ENCODE data around the gene ALPL. TPM values are rescaled to one million over a fixed set of nuclear protein-coding genes. Genes with fewer than 3 reads are reported as not detected.
A peak's percentile ranks its signal among the peaks of the same experiment; 100 is the strongest.

The ALPL gene
- polyA plus RNA-seq, 3 donors: not detected

GRCh38 chr1:21621761-21622436, 112.7 kb downstream of the ALPL start:
- WGBS (ENCODE audit: insufficient coverage): 33% methylated on average over 32 of the region's 39 CpGs

More at GRCh38 chr1:21621761-21622436, 112.7 kb downstream of the ALPL start:
- H3K4me3 ChIP-seq (replicated peaks in 1 of 3; ENCODE audit: low read depth in 2 of 3, low read length in 3 of 3): no peak overlapping the region
- peaks cover 5 to 32% of the 10 kb centered on the region in 2 donors for H3K27me3 ChIP-seq (ENCODE audit: control insufficient read depth in 2 of 2, insufficient read depth in 2 of 2, low read length in 2 of 2)
- TF ChIP-seq CTCF (IDR thresholded peaks at IDR 0.05): no peak
- Mint-ChIP-seq H3K9me3 (peaks cover 0 to 5% (median 0%) of the 10 kb centered on the region in 7 donors), H3K27ac (no peak overlapping the region), H3K4me1 (peaks cover 4% of the 10 kb centered on the region), H3K27me3 (ENCODE audit: low read depth in 3 of 3) (peaks cover 27 to 57% (median 38%) of the 10 kb centered on the region in 3 donors), H3K36me3 (peaks cover 0 to 2% of the 10 kb centered on the region in 2 donors), H3K4me3 (peak overlapping the region in 1 of 2 donors; percentile 72)
- no peak overlapping the region for H3K27ac ChIP-seq (ENCODE audit: low read depth in 1 of 2, low read length in 2 of 2)
- H3K4me2 ChIP-seq (replicated peaks; ENCODE audit: extremely low read depth, low read length, poor library complexity, severe bottlenecking): no peak overlapping the region
- DNase-seq: no peak
- no peaks in the 10 kb centered on the region for H4K20me1 ChIP-seq (ENCODE audit: insufficient read depth, low read length)
- no peak overlapping the region for H3K9ac ChIP-seq (ENCODE audit: insufficient read depth, low read length, poor library complexity, severe bottlenecking)
- H3K4me1 ChIP-seq (ENCODE audit: control insufficient read depth in 1 of 2, insufficient read depth in 2 of 2, low read length in 2 of 2): no peaks in the 10 kb centered on the region
- no peaks in the 10 kb centered on the region for H3K79me2 ChIP-seq (ENCODE audit: insufficient read depth, low read length)
- intact Hi-C loops (cut with micrococcal nuclease): no loop called here
- no peaks in the 10 kb centered on the region for H3K9me3 ChIP-seq (replicated peaks in 1 of 2; ENCODE audit: control insufficient read depth in 1 of 2, insufficient read depth in 1 of 2, low read length in 2 of 2)
- no peak overlapping the region for H2AFZ ChIP-seq (ENCODE audit: insufficient read depth, low read depth, low read length, poor library complexity, severe bottlenecking)
- no peaks in the 10 kb centered on the region for H3K36me3 ChIP-seq (replicated peaks in 1 of 2; ENCODE audit: control insufficient read depth in 1 of 2, insufficient read depth in 2 of 2, low read length in 2 of 2)
